ENCODE results near the gene RUBCNL.

- TF ChIP-seq RAD21 (IDR thresholded peaks at IDR 0.05) = peak in 1 of 2 donors; percentile 35
- no peak for TF ChIP-seq CTCF (IDR thresholded peaks at IDR 0.05; ENCODE audit: low read depth, low read length, missing input control)
- no peak for TF ChIP-seq HNF4G (IDR thresholded peaks at IDR 0.05)
- TF ChIP-seq EGR1 (IDR thresholded peaks at IDR 0.05; ENCODE audit: low read depth in 2 of 2) = peak in 1 of 2 donors; percentile 44
Observed at GRCh38 chr13:46295491-46296114, 91.4 kb downstream of the RUBCNL start.

Measured in liver (tissue), 3 donors.